SK-N-MC (cell line): ENCODE data around the gene PXDC1.

Source experiments
- EZH2 ChIP-seq: fragments of 200-600 bp; sonication (generic); IDR thresholded peaks from one replicate; pipeline ENCODE4 v1.6.1; 2017; ENCODE audit warnings: antibody characterized with exemption
- POLR2AphosphoS5 ChIP-seq: IDR thresholded peaks from 2 replicates; pipeline ENCODE4 v1.6.1; 2012; ENCODE audit warnings: mild to moderate bottlenecking, low read depth, low read length, borderline replicate concordance

DNA sequence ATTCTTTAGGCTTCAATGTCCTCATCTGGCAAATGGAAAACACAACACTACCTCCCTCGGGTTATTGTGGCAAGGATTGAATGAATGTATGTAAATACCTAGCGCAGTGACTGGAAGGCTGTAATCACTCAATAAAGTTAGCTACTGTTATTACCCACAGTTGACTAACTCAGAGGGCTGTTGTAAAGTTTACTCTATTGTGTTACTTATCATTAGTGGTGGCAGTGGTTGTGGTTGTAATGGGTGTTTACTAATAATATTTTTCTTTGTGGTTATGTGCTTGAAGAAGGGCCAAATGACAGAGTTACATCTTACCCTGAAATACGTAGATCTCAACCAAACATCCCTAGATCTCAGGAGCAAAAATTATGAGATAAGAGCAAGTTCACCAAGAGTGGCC, 42.0 kb upstream of the PXDC1 start:
- TF ChIP-seq POLR2AphosphoS5 (no peak), EZH2 (no peak)
